HepG2 (cell line): ENCODE results near the gene PSD4. TPM values are rescaled to one million over a fixed set of nuclear protein-coding genes. Genes with fewer than 3 reads are reported as not detected.
A peak's percentile ranks its signal among the peaks of the same experiment; 100 is the strongest.

Experiments
- AGO1 ChIP-seq: fragments of 200-400 bp; formaldehyde crosslinking; IDR thresholded peaks from 2 replicates; pipeline ENCODE4 v1.6.1; 2017; ENCODE audit warnings: mild to moderate bottlenecking, low read depth, low read length, moderate library complexity; ENCODE audit not compliant: poor library complexity, severe bottlenecking
- ARHGAP35 ChIP-seq: sonication (generic); formaldehyde crosslinking; IDR thresholded peaks from 2 replicates; pipeline ENCODE4 v1.9.0; 2022; ENCODE audit warnings: mild to moderate bottlenecking, inconsistent platforms, moderate library complexity, missing genetic modification reagents, borderline replicate concordance
- BCL6 ChIP-seq: IDR thresholded peaks from 2 replicates; pipeline ENCODE4 v1.6.1; 2016; ENCODE audit warnings: missing genetic modification reagents, missing compliant biosample characterization
- E2F1 ChIP-seq: sonication (generic); formaldehyde crosslinking; IDR thresholded peaks from 2 replicates; pipeline ENCODE4 v1.5.0; 2020; ENCODE audit warnings: missing genetic modification reagents
- HMGXB4 ChIP-seq, 2 experiments: sonication (generic) in 1 of 2; formaldehyde crosslinking in 1 of 2; IDR thresholded peaks; 2 replicates each; pipeline versions ENCODE4 v1.4.0 to v1.6.1; 2018 to 2020; ENCODE audit warnings: missing genetic modification reagents in 2 of 2, borderline replicate concordance in 1 of 2, low read depth in 1 of 2, mild to moderate bottlenecking in 1 of 2, missing biosample characterization in 1 of 2
- PHF8 ChIP-seq: sonication (generic); formaldehyde crosslinking; IDR thresholded peaks from 2 replicates; pipeline ENCODE4 v1.5.0; 2020; ENCODE audit warnings: missing genetic modification reagents
- RXRB ChIP-seq: IDR thresholded peaks from 2 replicates; pipeline ENCODE4 v1.6.1; 2016; ENCODE audit warnings: borderline replicate concordance, missing genetic modification reagents, missing compliant biosample characterization
- SATB2 ChIP-seq: sonication (generic); formaldehyde crosslinking; IDR thresholded peaks from 2 replicates; pipeline ENCODE4 v1.5.0; 2020; ENCODE audit warnings: missing genetic modification reagents
- SOX6 ChIP-seq, 2 experiments: fragments of 450-650 bp in 1 of 2; sonication (generic) in 1 of 2; formaldehyde crosslinking in 1 of 2; IDR thresholded peaks; 2 replicates each; pipeline versions ENCODE4 v1.4.0 to v1.6.1; 2017 to 2020; ENCODE audit warnings: antibody characterized with exemption in 1 of 2, mild to moderate bottlenecking in 1 of 2, missing genetic modification reagents in 1 of 2
- TCF12 ChIP-seq, 2 experiments: fragments of 450-650 bp in 1 of 2; sonication (generic) in 1 of 2; formaldehyde crosslinking in 1 of 2; IDR thresholded peaks; 2 replicates each; pipeline versions ENCODE4 v1.6.1 to v1.8.0; 2017 to 2022; ENCODE audit warnings: antibody characterized with exemption in 1 of 2, mild to moderate bottlenecking in 1 of 2, missing genetic modification reagents in 1 of 2, moderate library complexity in 1 of 2
- ZBTB26 ChIP-seq: IDR thresholded peaks from 2 replicates; pipeline ENCODE4 v1.6.1; 2016; ENCODE audit warnings: missing compliant biosample characterization, missing genetic modification reagents, borderline replicate concordance
- ZNF503 ChIP-seq: sonication (generic); formaldehyde crosslinking; IDR thresholded peaks from 2 replicates; pipeline ENCODE4 v1.4.0; 2020; ENCODE audit warnings: missing genetic modification reagents
- ZNF557 ChIP-seq: sonication (generic); formaldehyde crosslinking; IDR thresholded peaks from 2 replicates; pipeline ENCODE4 v1.4.0; 2020; ENCODE audit warnings: missing genetic modification reagents
- ZNF607 ChIP-seq: sonication (generic); formaldehyde crosslinking; IDR thresholded peaks from 2 replicates; pipeline ENCODE4 v1.5.1; 2020; ENCODE audit warnings: missing genetic modification reagents, mild to moderate bottlenecking, borderline replicate concordance
- polyA plus RNA-seq, 8 experiments: library from polyadenylated mRNA; depleted of rRNA in 3 of 8; stranded (reverse) in 7 of 8; unstranded in 1 of 8; fragments of >200 nt; fragmentation: Illumina TruSeq in 4 of 8; extraction: Trizol in 4 of 8; gene quantifications; 2 replicates each; pipeline versions ENCODE4 v1.2.1 to v1.2.3, GENCODE V29; 2011 to 2016; ENCODE audit warnings: low read depth in 4 of 8, missing spikeins in 1 of 8, mixed read lengths in 1 of 8; ENCODE audit not compliant: insufficient read depth in 1 of 8
- total RNA-seq, 5 experiments: library from RNA; depleted of rRNA; stranded (reverse); fragments of >200 nt; fragmentation: Illumina TruSeq; extraction: Trizol; gene quantifications; 2 replicates each; pipeline ENCODE4 v1.2.3, GENCODE V29; 2016; ENCODE audit warnings: low read depth in 1 of 5
- TF ChIP-seq, protein P1 (sequence below): sonication (generic); formaldehyde crosslinking; IDR thresholded peaks from 2 replicates; pipeline ENCODE4 v1.4.0; 2020; ENCODE audit warnings: missing genetic modification reagents

The PSD4 gene
- total and polyA plus RNA-seq, 2 of the 13 experiments (the other 11 are each of a cell fraction or from before 2014, with no cell fraction given): 5.8 to 9.4 TPM

GRCh38 chr2:113157897-113158753, 15.6 kb upstream of the PSD4 start (continued):
- peak; percentile 33 for TF ChIP-seq AGO1
- no peak for TF ChIP-seq TCF12 (IDR thresholded peaks at IDR 0.05)
- peak; percentile 12; the same call in 1 of the 2 replicates for TF ChIP-seq TCF12 (CRISPR knock-in tag; IDR thresholded peaks at IDR 0.05)
- TF ChIP-seq, protein P1, sequence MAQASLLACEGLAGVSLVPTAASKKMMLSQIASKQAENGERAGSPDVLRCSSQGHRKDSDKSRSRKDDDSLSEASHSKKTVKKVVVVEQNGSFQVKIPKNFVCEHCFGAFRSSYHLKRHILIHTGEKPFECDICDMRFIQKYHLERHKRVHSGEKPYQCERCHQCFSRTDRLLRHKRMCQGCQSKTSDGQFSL (CRISPR knock-in tag): no peak
- TF ChIP-seq ARHGAP35 (CRISPR knock-in tag): 0 out of 2 replicates have a peak, but pooled peaks have one; percentile 8
- peak; percentile 8; the same call in 1 of the 2 replicates for TF ChIP-seq PHF8 (CRISPR knock-in tag)
- 0 out of 2 replicates have a peak, but pooled peaks have one; percentile 7 for TF ChIP-seq ZNF607 (CRISPR knock-in tag)
- 0 out of 2 replicates have a peak, but pooled peaks have one; percentile 15 for TF ChIP-seq BCL6 (CRISPR knock-in tag)
- TF ChIP-seq HMGXB4 (CRISPR knock-in tag; IDR thresholded peaks at IDR 0.05; ENCODE audit: borderline replicate concordance in 1 of 2, low read depth in 1 of 2): peak in 1 of 2 experiments; percentile 16; a peak in 1 of 4 replicates
- TF ChIP-seq ZBTB26 (CRISPR knock-in tag): peak; percentile 98
- no peak for TF ChIP-seq SOX6 (IDR thresholded peaks at IDR 0.05)
- peak; percentile 54; the same call in 1 of the 2 replicates for TF ChIP-seq SOX6 (CRISPR knock-in tag; IDR thresholded peaks at IDR 0.05)
- TF ChIP-seq RXRB (CRISPR knock-in tag): peak; percentile 15; the same call in 1 of the 2 replicates
- no peak for TF ChIP-seq ZNF557
- peak; percentile 16; the same call in 1 of the 2 replicates for TF ChIP-seq ZNF503 (CRISPR knock-in tag)
- 0 out of 2 replicates have a peak, but pooled peaks have one; percentile 38 for TF ChIP-seq E2F1 (CRISPR knock-in tag)
- TF ChIP-seq SATB2: 0 out of 2 replicates have a peak, but pooled peaks have one; percentile 54
